Liver (tissue), 9 donors: ENCODE results near the gene LYRM4. TPM values are rescaled to one million over a fixed set of nuclear protein-coding genes. Genes with fewer than 3 reads are reported as not detected.

Source experiments
- DNase-seq: peaks from one replicate; pipeline ENCODE4 v3.0.0-alpha.2; 2017; ENCODE audit warnings: low spot score
- H3K27ac ChIP-seq, 2 donors: one replicate each; pipeline ENCODE4 v1.7.0; 2013; ENCODE audit warnings: inconsistent platforms in 2 of 2, low read length in 2 of 2, control low read depth in 1 of 2, low read depth in 1 of 2, mild to moderate bottlenecking in 1 of 2
- H3K27me3 ChIP-seq, 4 donors: one replicate each; pipeline versions ENCODE4 v1.6.1 to v1.7.0; 2013; ENCODE audit warnings: low read length in 3 of 4, inconsistent platforms in 1 of 4, mild to moderate bottlenecking in 1 of 4, moderate library complexity in 1 of 4; ENCODE audit not compliant: control insufficient read depth in 4 of 4, insufficient read depth in 4 of 4
- H3K36me3 ChIP-seq, 4 donors: one replicate each; pipeline versions ENCODE4 v1.6.1 to v1.7.0; 2013; ENCODE audit warnings: low read length in 3 of 4, mild to moderate bottlenecking in 3 of 4, low read depth in 1 of 4, moderate library complexity in 1 of 4; ENCODE audit not compliant: control insufficient read depth in 4 of 4, insufficient read depth in 3 of 4
- H3K4me1 ChIP-seq, 4 donors: one replicate each; pipeline versions ENCODE4 v1.6.1 to v1.7.0; 2013; ENCODE audit warnings: low read length in 3 of 4, mild to moderate bottlenecking in 3 of 4, moderate library complexity in 1 of 4; ENCODE audit not compliant: control insufficient read depth in 4 of 4, insufficient read depth in 4 of 4
- H3K4me3 ChIP-seq, 3 donors: one replicate each; pipeline versions ENCODE4 v1.6.1 to v1.7.0; 2013; ENCODE audit warnings: low read length in 3 of 3, control low read depth in 1 of 3, low read depth in 1 of 3, mild to moderate bottlenecking in 1 of 3
- H3K9ac ChIP-seq, 2 donors: one replicate each; pipeline ENCODE4 v1.7.0; 2013; ENCODE audit warnings: low read length in 2 of 2, mild to moderate bottlenecking in 2 of 2, moderate library complexity in 2 of 2, control low read depth in 1 of 2, low read depth in 1 of 2
- H3K9me3 ChIP-seq, 4 donors: one replicate each; pipeline versions ENCODE4 v1.6.1 to v1.7.0; 2013; ENCODE audit warnings: low read length in 3 of 4; ENCODE audit not compliant: control insufficient read depth in 4 of 4
- EGR1 ChIP-seq, 2 donors: IDR thresholded peaks; 2 replicates each; pipeline ENCODE4 v1.6.1; 2016 to 2018; ENCODE audit warnings: antibody characterized with exemption in 2 of 2, low read depth in 2 of 2
- FOXA1 ChIP-seq: IDR thresholded peaks from 2 replicates; pipeline ENCODE4 v1.6.1; 2016; ENCODE audit warnings: antibody characterized with exemption
- FOXA2 ChIP-seq: IDR thresholded peaks from 2 replicates; pipeline ENCODE4 v1.6.1; 2016; ENCODE audit warnings: antibody characterized with exemption
- GABPA ChIP-seq, 2 donors: IDR thresholded peaks in 1 of 2; conservative IDR thresholded peaks in 1 of 2; 2 replicates each; pipeline ENCODE4 v1.6.1; 2016; ENCODE audit warnings: antibody characterized with exemption in 2 of 2, mild to moderate bottlenecking in 1 of 2, moderate library complexity in 1 of 2
- HNF4A ChIP-seq, 2 donors: conservative IDR thresholded peaks; 2 replicates each; pipeline ENCODE4 v1.6.1; 2016; ENCODE audit warnings: antibody characterized with exemption in 2 of 2, mild to moderate bottlenecking in 2 of 2
- HNF4G ChIP-seq: IDR thresholded peaks from 2 replicates; pipeline ENCODE4 v1.6.1; 2016; ENCODE audit warnings: antibody characterized with exemption
- JUND ChIP-seq, 2 donors: IDR thresholded peaks; 2 replicates each; pipeline ENCODE4 v1.6.1; 2016; ENCODE audit warnings: antibody characterized with exemption in 2 of 2
- NR2F2 ChIP-seq: IDR thresholded peaks from 2 replicates; pipeline ENCODE4 v1.6.1; 2016; ENCODE audit warnings: antibody characterized with exemption
- RAD21 ChIP-seq, 2 donors: IDR thresholded peaks; 2 replicates each; pipeline ENCODE4 v1.6.1; 2016; ENCODE audit warnings: antibody characterized with exemption in 2 of 2, mild to moderate bottlenecking in 2 of 2
- RXRA ChIP-seq, 2 donors: IDR thresholded peaks; 2 replicates each; pipeline ENCODE4 v1.6.1; 2017 to 2018; ENCODE audit warnings: antibody characterized with exemption in 2 of 2, mild to moderate bottlenecking in 1 of 2
- SP1 ChIP-seq: IDR thresholded peaks from 2 replicates; pipeline ENCODE4 v1.6.1; 2018; ENCODE audit warnings: antibody characterized with exemption, mild to moderate bottlenecking
- TAF1 ChIP-seq: conservative IDR thresholded peaks from 2 replicates; pipeline ENCODE4 v1.6.1; 2016; ENCODE audit warnings: antibody characterized with exemption, mild to moderate bottlenecking
- YY1 ChIP-seq: IDR thresholded peaks from 2 replicates; pipeline ENCODE4 v1.6.1; 2016; ENCODE audit warnings: antibody characterized with exemption, mild to moderate bottlenecking
- WGBS: extraction: QIAGEN DNeasy Blood & Tissue Kit; methylation state at CpG from one replicate; pipeline ENCODE4 v1.1.7; 2013; 5-methylcytosine and 5-hydroxymethylcytosine counted together
- polyA plus RNA-seq, 2 donors: library from polyadenylated mRNA; stranded (reverse) in 1 of 2; unstranded in 1 of 2; fragments of 200-250 nt in 1 of 2; fragments of >200 nt in 1 of 2; fragmentation: Nextera tagmentation in 1 of 2; extraction: Ambion mirVana in 1 of 2; gene quantifications; one replicate each; pipeline versions ENCODE4 v1.2.1 to v1.2.3, GENCODE V29; 2013 to 2015
- total RNA-seq, 2 donors: library from RNA; depleted of rRNA; stranded (reverse); fragments of >200 nt; gene quantifications; one replicate each; pipeline ENCODE4 v1.2.3, GENCODE V29; 2014
- TF ChIP-seq, protein P1 (sequence below): IDR thresholded peaks from 2 replicates; pipeline ENCODE4 v1.6.1; 2016; ENCODE audit warnings: antibody characterized with exemption
- TF ChIP-seq, protein P2 (sequence below): IDR thresholded peaks from 2 replicates; pipeline ENCODE4 v1.6.1; 2016; ENCODE audit warnings: antibody characterized with exemption
- TF ChIP-seq, protein P3 (sequence below): fragments of 150-350 bp; IDR thresholded peaks from 2 replicates; pipeline ENCODE4 v1.5.1; 2017; ENCODE audit warnings: improper control_type of control experiment, low read depth, low read length; ENCODE audit not compliant: missing input control
- TF ChIP-seq, protein P4 (sequence below): IDR thresholded peaks from 2 replicates; pipeline ENCODE4 v1.6.1; 2016; ENCODE audit warnings: antibody characterized with exemption, mild to moderate bottlenecking
- donor health status: healthy.
- donor health status: healthy.
- donor health status: healthy.
- donor health status: healthy.
- donor health status: healthy.

LYRM4 gene
- total and polyA plus RNA-seq, 4 donors: 4.4 to 13.1 (median 6.5) TPM

DNA sequence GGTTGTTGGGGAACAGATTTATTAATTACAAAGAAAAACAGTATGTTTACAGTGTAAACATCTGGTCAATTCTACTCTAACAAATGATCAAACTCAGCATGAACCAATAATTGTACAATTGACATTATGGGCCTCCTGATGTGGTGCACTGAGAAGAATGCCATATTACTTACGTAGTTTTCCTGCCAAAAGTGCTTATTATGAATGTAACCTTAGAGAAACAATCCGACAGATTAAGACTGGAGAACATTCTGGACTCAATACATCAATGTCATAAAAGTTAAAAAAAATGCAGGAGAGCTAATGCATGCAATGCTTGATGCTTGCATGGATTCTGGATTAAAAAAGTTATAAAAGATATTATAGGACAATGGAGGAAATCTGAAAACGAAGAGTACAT is 69.0 kb downstream of the LYRM4 start (continued):
- TF ChIP-seq, protein P1, sequence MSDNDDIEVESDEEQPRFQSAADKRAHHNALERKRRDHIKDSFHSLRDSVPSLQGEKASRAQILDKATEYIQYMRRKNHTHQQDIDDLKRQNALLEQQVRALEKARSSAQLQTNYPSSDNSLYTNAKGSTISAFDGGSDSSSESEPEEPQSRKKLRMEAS: no peak

DNA sequence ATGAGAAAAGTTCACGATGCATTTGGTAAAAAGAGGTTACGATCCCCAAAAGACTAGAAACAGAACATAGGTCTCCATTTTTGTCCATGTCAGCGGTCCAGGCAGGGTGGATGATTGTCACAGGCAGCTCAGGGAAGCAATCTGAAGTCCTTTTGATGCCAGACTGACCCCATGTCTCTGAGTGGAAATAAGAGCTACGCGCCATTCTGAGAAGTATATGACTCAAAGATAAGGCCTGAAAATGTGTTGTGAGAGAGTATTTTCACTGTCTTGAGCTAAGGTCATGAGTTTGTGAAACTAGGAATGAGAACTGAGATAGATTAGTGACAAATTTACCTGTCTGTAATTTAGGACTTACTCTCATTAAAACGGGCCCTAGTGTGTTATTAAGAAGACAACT is 69.5 kb downstream of the LYRM4 start:
- Histone ChIP-seq H3K36me3 (no peaks in the 10 kb centered on the region), H3K9me3 (no peaks in the 10 kb centered on the region), H3K27me3 (no peaks in the 10 kb centered on the region), H3K27ac (no peak overlapping the region), H3K9ac (no peak overlapping the region), H3K4me3 (no peak overlapping the region), H3K4me1 (peaks cover 0 to 2% (median 0%) of the 10 kb centered on the region in 4 donors)
- 97% methylated on average over 6 of the region's 6 CpGs for WGBS
- no peak for DNase-seq
- TF ChIP-seq RAD21 (IDR thresholded peaks at IDR 0.05) (no peak), RXRA (IDR thresholded peaks at IDR 0.05) (no peak)

DNA sequence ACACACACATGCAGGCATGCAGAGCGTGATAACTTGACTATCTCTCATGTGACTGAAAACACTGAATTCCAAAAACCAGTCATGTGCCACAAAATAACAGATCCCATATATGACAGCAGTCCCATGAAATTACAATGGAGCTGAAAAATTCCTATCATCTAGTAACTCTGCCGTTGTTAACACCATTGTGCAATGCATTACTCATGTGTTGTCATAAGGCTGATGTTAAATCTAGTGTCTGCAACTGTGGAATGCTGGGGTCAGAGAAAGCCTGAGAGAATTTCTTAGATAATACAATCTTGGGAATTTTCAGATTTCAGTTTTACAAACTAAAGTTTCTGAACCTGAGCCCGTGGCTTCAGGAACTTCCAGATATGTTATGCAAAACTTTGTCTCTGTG is 70.2 kb downstream of the LYRM4 start:
- 56% methylated on average over 3 of the region's 3 CpGs for WGBS
- peaks cover 0 to 2% (median 0%) of the 10 kb centered on the region in 4 donors for H3K4me1 ChIP-seq
- H3K9me3 ChIP-seq: no peaks in the 10 kb centered on the region
- H3K36me3 ChIP-seq: no peaks in the 10 kb centered on the region
- no peak for DNase-seq
- TF ChIP-seq, protein P2, sequence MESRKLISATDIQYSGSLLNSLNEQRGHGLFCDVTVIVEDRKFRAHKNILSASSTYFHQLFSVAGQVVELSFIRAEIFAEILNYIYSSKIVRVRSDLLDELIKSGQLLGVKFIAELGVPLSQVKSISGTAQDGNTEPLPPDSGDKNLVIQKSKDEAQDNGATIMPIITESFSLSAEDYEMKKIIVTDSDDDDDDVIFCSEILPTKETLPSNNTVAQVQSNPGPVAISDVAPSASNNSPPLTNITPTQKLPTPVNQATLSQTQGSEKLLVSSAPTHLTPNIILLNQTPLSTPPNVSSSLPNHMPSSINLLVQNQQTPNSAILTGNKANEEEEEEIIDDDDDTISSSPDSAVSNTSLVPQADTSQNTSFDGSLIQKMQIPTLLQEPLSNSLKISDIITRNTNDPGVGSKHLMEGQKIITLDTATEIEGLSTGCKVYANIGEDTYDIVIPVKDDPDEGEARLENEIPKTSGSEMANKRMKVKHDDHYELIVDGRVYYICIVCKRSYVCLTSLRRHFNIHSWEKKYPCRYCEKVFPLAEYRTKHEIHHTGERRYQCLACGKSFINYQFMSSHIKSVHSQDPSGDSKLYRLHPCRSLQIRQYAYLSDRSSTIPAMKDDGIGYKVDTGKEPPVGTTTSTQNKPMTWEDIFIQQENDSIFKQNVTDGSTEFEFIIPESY: no peak
- TF ChIP-seq EGR1 (IDR thresholded peaks at IDR 0.05; ENCODE audit: low read depth in 2 of 2) (no peak), FOXA2 (no peak), HNF4A (conservative IDR thresholded peaks at IDR 0.05) (no peak), FOXA1 (no peak), NR2F2 (peak; percentile 30), YY1 (no peak)
- no peak overlapping the region for H3K9ac ChIP-seq
- H3K4me3 ChIP-seq: no peak overlapping the region
- no peaks in the 10 kb centered on the region for H3K27me3 ChIP-seq
- H3K27ac ChIP-seq: no peak overlapping the region

DNA sequence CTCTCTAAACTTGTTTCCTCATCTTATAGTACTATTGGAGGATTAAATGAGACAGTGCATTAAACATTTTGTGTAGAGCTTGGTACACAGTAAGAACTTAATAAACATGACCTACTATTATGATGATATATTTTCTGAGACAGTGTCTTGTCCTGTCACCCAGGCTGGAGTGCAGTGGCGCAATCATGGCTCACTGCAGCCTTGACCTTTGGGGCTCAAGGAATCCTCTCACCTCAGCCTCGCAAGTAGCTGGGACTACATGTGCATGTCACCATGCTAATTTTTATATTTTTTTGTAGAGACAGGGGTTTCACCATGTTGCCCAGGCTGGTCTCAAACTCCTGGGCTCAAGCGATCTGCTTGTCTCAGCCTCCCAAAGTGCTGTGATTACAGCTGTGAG is 72.1 kb downstream of the LYRM4 start:
- Histone ChIP-seq H3K9ac (no peak overlapping the region), H3K4me1 (peaks cover 0 to 2% (median 0%) of the 10 kb centered on the region in 4 donors), H3K27me3 (no peaks in the 10 kb centered on the region), H3K4me3 (no peak overlapping the region), H3K9me3 (no peaks in the 10 kb centered on the region), H3K36me3 (no peaks in the 10 kb centered on the region), H3K27ac (no peak overlapping the region)
- no peak for DNase-seq
- over 99% methylated on average over 3 of the region's 3 CpGs for WGBS
- TF ChIP-seq RAD21 (IDR thresholded peaks at IDR 0.05) (no peak), NR2F2 (no peak), GABPA (IDR thresholded peaks at IDR 0.05 in 1 of 2, conservative IDR thresholded peaks at IDR 0.05 in 1 of 2) (no peak), HNF4A (conservative IDR thresholded peaks at IDR 0.05) (no peak), RXRA (IDR thresholded peaks at IDR 0.05) (no peak), FOXA1 (no peak), SP1 (no peak), EGR1 (IDR thresholded peaks at IDR 0.05; ENCODE audit: low read depth in 2 of 2) (no peak), TAF1 (no peak), FOXA2 (no peak), HNF4G (no peak), JUND (IDR thresholded peaks at IDR 0.05) (no peak)
- TF ChIP-seq, protein P1: no peak
- TF ChIP-seq, protein P2: no peak
- TF ChIP-seq, protein P3, sequence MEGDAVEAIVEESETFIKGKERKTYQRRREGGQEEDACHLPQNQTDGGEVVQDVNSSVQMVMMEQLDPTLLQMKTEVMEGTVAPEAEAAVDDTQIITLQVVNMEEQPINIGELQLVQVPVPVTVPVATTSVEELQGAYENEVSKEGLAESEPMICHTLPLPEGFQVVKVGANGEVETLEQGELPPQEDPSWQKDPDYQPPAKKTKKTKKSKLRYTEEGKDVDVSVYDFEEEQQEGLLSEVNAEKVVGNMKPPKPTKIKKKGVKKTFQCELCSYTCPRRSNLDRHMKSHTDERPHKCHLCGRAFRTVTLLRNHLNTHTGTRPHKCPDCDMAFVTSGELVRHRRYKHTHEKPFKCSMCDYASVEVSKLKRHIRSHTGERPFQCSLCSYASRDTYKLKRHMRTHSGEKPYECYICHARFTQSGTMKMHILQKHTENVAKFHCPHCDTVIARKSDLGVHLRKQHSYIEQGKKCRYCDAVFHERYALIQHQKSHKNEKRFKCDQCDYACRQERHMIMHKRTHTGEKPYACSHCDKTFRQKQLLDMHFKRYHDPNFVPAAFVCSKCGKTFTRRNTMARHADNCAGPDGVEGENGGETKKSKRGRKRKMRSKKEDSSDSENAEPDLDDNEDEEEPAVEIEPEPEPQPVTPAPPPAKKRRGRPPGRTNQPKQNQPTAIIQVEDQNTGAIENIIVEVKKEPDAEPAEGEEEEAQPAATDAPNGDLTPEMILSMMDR: no peak
- TF ChIP-seq, protein P4, sequence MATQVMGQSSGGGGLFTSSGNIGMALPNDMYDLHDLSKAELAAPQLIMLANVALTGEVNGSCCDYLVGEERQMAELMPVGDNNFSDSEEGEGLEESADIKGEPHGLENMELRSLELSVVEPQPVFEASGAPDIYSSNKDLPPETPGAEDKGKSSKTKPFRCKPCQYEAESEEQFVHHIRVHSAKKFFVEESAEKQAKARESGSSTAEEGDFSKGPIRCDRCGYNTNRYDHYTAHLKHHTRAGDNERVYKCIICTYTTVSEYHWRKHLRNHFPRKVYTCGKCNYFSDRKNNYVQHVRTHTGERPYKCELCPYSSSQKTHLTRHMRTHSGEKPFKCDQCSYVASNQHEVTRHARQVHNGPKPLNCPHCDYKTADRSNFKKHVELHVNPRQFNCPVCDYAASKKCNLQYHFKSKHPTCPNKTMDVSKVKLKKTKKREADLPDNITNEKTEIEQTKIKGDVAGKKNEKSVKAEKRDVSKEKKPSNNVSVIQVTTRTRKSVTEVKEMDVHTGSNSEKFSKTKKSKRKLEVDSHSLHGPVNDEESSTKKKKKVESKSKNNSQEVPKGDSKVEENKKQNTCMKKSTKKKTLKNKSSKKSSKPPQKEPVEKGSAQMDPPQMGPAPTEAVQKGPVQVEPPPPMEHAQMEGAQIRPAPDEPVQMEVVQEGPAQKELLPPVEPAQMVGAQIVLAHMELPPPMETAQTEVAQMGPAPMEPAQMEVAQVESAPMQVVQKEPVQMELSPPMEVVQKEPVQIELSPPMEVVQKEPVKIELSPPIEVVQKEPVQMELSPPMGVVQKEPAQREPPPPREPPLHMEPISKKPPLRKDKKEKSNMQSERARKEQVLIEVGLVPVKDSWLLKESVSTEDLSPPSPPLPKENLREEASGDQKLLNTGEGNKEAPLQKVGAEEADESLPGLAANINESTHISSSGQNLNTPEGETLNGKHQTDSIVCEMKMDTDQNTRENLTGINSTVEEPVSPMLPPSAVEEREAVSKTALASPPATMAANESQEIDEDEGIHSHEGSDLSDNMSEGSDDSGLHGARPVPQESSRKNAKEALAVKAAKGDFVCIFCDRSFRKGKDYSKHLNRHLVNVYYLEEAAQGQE: no peak
